LHCN-M2 (cell line): ENCODE results near the gene NRAS. TPM values are rescaled to one million over a fixed set of nuclear protein-coding genes. Genes with fewer than 3 reads are reported as not detected.

Experiments used
- DNase-seq: peaks from one replicate; pipeline ENCODE4 v3.0.0-alpha.2; 2012; ENCODE audit warnings: low read depth
- total RNA-seq: library from RNA; depleted of rRNA; stranded (reverse); fragments of >200 nt; gene quantifications from 2 replicates; pipeline ENCODE4 v1.2.3, GENCODE V29; 2014

Gene NRAS
- total RNA-seq, 1 experiment from 2014 or later, result 72.8 TPM

DNA sequence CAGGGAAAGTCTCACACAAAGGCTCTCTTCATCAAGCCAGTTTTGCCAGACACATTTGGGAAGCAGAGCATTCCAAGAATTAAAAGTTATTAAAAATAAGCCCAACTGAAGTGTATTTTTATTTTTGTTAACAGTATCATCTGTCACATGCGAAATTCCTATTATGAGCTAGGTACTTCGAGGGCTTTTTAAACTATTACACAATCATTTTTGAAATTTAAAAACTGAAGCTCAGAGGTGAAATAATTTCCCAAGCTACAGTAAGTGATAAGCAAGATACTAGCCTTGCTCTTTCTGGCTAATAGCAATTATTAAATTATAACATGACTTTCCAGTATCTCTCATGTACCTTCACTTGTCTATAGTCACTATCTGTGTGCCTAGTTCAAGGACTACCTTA, 12.0 kb upstream of the NRAS start:
- no peak for DNase-seq

GRCh38 chr1:114725230-114725629, 8.7 kb upstream of the NRAS start:
- DNase-seq, result no peak

GRCh38 chr1:114723915-114724314, 7.3 kb upstream of the NRAS start:
- DNase-seq, result no peak

- DNase-seq, result no peak
These were observed 6.9 kb upstream of the NRAS start for GRCh38 chr1:114723457-114723856.

DNA sequence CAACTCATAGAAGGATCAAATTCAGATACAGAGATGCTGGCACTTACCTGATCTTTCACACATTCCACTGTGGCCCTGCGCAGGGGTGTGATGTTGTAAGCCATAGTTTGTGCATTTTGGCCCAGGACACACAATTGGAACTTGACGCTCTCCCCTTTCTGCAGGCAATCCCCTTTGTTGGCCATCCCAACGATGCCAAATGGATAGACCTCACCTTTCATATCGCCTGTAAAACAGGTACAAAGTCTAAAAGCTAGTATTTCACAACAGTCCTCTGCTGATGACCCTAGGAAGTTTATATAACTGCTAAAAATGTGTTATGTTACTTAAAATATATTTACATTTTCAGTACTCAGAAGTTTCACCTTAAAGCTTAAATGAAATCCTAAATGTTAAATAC, 3.9 kb upstream of the NRAS start:
- DNase-seq, result no peak

DNA sequence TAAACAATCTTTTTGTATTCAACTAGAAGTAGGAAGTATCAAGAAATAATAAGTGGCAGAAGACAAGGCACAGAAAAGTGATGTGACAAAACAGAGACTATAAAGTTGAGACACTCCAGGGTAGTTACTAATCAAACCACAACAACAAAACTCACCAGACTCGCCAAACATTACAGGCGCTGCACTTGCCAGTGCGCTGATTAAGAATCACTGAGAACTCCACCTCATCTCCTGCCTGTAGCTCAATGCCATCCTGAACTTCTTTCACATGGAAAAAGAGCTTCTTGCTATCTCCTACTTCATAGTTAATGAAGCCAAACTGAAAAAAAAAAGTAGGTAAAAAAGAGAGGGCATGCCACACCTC, 2.8 kb upstream of the NRAS start:
- peak; percentile 22 for DNase-seq

DNA sequence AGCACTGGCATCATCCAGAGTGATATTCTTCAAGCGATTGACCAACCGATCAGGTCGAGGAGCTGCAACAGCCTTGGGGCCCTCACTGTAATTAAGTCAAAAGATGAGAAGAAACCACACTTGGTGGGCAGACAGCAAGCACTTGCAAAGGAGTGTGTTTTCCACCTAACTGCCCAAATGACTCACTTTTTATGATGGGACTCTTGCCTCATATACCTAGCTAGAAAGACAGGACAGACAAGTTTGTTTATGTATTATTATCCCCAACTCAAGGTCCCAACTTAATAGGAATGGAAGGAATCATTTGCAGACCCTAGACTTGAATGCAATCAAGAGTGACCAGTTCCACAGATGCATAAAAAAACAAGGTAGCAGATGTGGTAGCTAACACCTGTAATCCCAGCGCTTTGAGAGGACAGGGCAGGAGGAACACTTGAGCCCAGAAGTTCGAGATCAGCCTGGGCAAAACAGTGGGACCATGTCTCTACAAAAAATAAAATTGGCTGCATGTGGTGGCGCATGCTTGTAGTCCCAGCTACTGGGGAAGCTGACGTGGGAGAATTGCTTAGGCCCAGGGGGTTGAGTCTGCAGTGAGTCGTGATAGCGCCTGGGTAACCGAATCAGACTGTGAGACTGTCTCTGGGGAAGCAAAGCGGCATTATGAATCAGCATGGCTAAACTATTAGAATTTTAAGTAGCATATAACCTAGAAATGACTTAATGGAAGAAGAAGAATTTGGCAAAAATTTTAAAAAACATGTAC, 2.3 kb upstream of the NRAS start:
- DNase-seq, result peak; percentile 60

DNA sequence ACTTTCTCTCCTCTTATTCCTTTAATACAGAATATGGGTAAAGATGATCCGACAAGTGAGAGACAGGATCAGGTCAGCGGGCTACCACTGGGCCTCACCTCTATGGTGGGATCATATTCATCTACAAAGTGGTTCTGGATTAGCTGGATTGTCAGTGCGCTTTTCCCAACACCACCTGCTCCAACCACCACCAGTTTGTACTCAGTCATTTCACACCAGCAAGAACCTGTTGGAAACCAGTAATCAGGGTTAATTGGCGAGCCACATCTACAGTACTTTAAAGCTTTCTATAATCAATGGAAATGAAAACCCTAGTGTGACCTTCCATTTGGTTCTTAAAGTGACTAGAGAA, 643 bp downstream of the NRAS start:
- peak; percentile 32 for DNase-seq

DNA sequence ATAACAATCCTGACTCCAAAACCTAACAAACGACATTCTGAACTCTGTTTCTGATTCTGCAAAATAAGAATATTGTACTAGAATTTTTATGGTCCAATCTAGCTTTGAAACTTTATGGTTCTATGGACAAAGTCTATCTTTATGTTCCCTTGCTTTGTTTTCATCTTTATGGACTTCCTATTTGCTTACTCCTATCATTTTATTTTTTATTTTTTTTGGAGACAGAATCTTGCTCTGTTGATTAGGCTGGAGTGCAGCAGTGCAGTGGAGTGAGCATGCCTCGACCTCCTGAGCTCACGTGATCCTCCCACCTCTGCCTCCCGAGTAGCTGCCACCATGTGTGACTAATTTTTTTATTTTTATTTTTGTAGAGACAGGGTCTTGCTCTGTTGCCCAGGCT, 3.6 kb downstream of the NRAS start:
- no peak for DNase-seq

DNA sequence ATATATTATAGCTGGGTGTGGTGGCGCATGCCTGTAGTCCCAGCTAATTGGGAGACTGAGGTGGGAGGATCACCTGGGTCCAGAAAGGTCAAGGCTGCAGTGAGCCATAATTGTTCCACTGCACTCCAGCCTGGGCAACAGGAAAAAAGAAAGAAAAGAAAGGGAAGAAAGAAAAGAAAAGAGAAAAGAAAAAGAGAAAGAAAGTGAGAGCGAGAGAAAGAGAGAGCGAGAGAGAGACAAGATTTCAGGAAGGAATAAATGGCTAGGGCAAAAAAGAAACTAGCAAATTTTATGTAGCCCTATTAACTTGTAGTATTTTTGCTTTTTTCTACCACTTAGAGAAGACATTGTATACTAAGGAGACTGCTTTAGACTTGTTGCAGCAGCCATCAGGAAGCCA, 6.2 kb downstream of the NRAS start:
- DNase-seq, result no peak

GRCh38 chr1:114707604-114708003, 9.0 kb downstream of the NRAS start:
- no peak for DNase-seq

DNA sequence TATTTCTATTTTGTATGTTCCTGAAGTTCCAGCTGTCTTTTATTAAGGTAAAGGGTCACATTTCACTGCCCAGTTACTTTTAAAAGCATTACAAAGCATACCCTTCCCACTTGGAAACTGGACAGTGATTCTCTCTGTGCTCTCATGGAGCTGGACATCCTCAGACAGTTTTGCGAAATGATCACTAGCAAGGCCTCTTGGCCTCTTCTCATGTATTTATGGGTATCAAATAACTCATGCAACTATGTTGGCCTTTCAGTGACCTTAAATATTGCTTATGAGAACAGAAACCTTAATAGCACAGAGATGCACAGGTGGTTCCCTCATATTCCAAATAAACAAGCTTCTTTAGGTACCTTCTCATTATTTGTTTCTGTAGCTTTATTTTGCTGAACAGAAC, 13.3 kb downstream of the NRAS start:
- DNase-seq, result peak; percentile 14

DNA sequence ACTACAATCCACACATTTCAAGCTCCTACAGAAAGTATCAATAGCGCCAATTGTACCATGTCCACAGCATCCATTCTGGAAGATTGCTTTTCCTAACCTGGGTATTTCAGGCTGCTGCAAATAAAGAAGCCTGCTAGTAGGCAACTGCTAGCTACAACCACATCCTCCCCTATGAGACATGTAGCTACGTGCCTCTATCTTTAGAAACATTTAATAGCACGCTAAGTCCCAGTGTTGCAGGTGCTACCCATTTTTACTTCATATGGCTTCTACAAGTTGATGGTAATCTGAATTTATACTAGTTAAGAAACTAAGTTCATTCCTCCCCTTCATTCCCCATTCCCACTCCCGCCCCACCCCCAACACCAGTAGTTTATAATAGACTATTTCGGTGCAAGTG, 13.8 kb downstream of the NRAS start:
- no peak for DNase-seq

DNA sequence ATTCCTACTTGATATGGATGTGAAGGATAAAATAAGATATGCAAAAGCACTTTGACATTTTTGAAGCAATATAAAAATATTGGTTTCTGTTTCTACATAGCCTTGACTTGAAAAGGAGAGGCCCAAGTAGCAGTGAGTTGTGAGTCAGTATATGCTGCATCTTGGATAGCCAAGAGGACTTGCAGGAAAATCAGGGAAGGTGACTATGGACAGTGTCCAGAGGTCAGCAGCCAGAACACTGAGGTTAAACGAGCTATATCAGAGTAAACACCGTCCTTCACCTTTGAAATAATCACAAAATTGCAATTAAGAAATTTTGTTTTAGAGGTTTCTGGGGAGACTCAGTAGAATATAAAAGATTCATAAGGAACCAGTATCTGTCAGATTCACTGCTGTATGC, 14.6 kb downstream of the NRAS start:
- no peak for DNase-seq

DNA sequence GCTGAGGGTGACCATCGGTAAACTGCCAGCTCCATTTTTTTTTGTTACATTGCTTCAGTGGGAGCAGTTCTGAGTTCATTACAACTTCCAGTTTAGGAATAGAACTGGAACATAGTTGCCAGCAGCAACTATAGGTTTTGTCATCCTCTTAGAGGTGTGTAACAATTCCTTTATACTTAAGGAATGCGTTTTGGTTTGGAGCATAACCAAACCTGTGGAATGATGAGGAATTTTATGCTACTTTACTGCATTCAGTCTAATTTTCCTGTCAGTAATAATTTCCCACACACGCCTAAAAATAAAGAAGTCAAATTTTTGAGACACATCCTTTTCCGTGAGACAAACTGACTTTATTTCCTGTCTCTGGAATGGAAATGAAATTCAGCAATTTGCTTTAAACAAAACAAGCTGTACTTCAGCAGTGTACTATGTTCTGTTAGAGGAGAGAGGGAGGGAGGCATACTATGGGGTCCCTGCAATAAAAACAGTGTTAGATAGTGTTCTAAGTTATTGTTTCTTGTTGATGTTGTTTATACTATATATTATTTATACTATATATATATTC, 16.5 kb downstream of the NRAS start:
- DNase-seq, result no peak

DNA sequence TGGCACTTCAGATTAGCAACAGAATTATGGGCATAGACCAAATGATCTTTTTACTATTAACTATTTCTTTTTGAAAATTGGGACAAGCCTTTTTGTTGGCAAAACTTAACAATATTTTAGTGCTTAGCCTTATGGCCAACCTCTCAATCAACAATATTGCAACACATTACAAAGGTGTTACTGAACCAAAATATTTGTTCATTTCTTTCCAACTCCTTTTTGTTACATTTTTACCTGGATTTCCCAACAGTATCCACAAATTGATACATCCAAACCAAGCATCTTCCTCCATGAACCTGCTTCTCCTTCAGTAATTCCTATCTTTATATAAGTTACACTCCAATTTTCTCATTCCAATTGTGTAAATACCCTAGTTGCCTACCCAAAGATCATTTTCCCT, 19.8 kb downstream of the NRAS start:
- DNase-seq, result no peak

- peak; percentile 69 for DNase-seq
These were observed 21.0 kb downstream of the NRAS start, which contains the start of gene AMPD1 for GRCh38 chr1:114695430-114696058. AMPD1 (minus strand) TSS chr1:114695546; CDS start chr1:114695471, 75 bp downstream.

DNA sequence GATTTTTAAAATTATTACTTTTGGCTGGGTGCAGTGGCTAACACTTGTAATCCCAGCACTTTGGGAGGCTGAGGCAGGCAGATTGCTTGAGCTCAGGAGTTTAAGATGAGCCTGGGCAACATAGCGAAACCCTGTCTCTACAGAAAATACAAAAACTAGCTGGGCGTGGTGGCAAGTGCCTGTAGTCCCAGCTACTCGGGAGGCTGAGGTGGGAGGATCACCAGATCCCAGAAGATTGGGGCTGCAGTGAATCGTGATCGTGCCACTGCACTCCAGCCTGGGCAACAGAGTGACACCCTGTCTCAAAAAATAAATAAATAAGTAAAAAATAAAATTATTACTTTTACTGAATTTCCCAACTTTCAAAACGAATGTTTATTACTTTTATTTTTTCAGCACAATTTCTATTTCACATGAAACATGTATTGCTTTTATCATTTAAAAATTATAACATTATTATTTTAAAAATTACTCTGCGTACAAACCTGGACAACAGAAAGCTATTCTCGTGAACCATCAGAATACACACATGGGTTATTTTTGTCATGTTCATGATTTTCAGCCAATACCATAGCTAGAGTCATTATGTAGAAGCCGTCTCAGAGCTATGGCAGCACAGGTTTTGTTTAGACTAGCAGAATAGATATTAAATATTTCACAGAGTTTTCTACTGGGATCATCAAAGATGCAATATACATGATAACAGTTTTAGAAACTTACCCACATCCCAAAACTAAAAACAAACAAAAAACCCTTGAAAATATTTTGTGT, 21.8 kb downstream of the NRAS start:
- DNase-seq, result no peak

DNA sequence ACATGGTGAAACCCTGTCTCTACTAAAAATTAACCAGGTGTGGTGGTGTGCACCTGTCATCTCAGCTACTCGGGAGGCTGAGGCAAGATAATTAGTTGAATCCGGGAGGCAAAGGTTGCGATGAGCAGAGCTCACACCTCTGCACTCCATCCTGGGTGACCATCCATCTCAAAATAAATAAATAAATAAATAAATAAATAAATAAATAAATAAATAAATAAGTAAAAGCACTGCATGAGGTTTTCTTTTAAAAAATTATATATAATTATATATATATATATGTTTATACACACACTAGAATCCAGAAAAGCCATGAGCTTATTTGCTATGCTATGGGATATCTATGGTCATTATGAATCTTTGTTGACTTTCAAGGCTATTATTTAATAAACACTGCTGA, 23.6 kb downstream of the NRAS start:
- no peak for DNase-seq

DNA sequence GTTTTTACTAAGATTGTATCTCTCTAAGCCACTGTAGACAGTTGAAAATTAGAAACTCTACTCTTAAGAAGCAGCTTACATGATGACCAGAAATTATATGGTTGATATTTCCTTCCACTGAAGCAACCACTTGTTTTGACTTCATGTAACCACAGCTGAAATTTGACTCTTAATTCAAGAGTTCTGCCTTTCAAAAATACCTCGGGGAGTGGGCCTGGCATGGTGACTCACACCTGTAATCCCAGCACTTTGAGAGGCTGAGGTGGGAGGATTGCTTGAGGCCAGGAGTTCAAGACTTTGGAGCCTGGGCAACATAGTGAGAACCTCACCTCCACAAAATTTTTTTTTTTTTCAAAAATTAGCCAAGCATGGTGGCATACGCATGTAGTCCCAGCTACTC, 25.5 kb downstream of the NRAS start:
- DNase-seq, result peak; percentile 51

GRCh38 chr1:114690148-114690547, 26.4 kb downstream of the NRAS start:
- DNase-seq, result no peak

DNA sequence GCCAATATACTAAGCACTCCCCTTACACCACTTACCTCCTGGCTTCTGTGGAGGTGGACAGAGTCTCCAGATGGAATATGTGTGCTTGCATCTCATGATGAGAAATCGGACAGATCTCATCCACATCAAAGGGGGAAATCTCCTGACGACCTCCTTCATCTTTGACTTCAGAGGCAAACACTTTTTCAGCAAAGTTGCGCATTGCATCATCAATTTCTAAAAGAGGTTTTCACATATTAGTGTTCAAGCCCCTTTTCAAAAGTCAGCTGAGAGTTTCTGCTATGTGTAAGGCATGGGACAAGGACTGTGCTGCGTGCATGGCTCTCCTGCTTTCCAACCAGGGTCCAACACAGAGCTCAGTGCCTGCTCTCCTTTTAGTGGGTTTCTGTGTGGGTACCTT, 28.0 kb downstream of the NRAS start:
- no peak for DNase-seq
